Fibroblast of pulmonary artery (primary cell): ENCODE data around the gene MARF1.
"Not testable (repeated sequence)": the region's sequence is repeated elsewhere in the genome, so short reads cannot be mapped to it uniquely, and the experiment has no call there.

Experiments used
- DNase-seq: peaks from one replicate; pipeline ENCODE4 v3.0.0-alpha.2; 2010; ENCODE audit warnings: low read depth
- H3K4me3 ChIP-seq: replicated peaks from 2 replicates; pipeline ENCODE4 v1.5.1; 2011; ENCODE audit warnings: low read depth, mild to moderate bottlenecking, control low read depth, low read length, moderate library complexity
- TF ChIP-seq, protein P1 (sequence below): IDR thresholded peaks from 2 replicates; pipeline ENCODE4 v1.5.1; 2011; ENCODE audit warnings: mild to moderate bottlenecking, control low read depth, low read length, inconsistent platforms; ENCODE audit errors: missing control alignments

MARF1 gene

DNA sequence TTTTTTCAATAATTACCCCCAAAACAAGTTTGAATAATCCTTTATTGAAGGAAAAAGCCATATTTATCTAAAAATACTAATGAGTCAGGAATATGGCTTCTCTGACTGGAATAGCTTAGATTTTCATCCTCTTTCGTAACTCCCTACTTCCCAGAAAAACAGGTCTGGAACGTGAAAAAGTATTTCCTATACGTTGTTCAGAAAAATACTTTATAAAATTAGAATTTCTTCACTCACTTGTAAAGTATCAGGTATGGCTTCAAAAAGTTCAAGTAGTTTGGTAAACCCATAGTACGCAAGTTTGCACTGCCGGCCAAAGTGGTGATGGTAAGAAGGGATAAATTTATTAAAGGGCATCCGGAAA, 33.7 kb downstream of the MARF1 start:
- TF ChIP-seq, protein P1, sequence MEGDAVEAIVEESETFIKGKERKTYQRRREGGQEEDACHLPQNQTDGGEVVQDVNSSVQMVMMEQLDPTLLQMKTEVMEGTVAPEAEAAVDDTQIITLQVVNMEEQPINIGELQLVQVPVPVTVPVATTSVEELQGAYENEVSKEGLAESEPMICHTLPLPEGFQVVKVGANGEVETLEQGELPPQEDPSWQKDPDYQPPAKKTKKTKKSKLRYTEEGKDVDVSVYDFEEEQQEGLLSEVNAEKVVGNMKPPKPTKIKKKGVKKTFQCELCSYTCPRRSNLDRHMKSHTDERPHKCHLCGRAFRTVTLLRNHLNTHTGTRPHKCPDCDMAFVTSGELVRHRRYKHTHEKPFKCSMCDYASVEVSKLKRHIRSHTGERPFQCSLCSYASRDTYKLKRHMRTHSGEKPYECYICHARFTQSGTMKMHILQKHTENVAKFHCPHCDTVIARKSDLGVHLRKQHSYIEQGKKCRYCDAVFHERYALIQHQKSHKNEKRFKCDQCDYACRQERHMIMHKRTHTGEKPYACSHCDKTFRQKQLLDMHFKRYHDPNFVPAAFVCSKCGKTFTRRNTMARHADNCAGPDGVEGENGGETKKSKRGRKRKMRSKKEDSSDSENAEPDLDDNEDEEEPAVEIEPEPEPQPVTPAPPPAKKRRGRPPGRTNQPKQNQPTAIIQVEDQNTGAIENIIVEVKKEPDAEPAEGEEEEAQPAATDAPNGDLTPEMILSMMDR: no peak
- peak; percentile 13 for DNase-seq
- no peak overlapping the region for H3K4me3 ChIP-seq

DNA sequence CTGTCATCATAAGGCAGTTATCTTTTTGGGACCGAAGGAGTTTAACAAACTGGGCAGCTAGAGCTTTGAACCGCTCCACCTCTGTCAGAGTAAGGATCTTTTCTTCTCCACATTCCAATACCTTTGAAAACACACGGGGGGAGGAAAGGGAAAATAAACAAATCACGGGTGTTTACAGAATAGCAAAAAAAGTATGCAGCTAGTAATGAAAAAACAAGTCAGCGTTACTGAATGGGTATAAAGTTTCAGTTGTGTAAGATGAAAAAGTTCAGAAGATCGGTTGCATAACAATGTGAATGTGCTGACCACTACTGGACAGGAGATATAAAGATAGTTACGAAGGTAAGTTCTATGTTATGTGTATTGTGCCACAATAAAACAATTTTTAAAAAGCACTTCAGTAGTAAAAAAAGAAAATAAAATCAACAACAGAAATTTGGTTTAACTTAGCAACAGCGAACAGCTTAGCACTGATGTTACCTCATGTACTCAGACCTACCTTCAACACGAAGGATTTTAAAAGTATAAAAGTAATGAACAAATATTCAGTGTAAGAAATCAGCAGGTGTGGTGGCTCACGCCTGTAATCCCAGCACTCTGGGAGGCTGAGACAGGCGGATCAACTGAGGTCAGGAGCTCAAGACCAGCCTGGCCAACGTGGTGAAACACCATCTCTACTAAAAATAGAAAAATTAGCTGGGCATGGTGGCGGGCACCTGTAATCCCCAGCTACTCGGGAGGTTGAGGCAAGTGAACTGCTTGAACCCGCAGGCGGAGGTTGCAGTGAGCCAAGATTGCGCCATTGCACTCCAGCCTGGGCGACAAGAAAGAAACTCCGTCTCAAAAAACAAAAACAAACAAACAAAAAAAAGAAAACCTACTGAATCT, 34.3 kb downstream of the MARF1 start:
- TF ChIP-seq, protein P1: no peak
- no peak overlapping the region for H3K4me3 ChIP-seq
- DNase-seq: peak; percentile 12

DNA sequence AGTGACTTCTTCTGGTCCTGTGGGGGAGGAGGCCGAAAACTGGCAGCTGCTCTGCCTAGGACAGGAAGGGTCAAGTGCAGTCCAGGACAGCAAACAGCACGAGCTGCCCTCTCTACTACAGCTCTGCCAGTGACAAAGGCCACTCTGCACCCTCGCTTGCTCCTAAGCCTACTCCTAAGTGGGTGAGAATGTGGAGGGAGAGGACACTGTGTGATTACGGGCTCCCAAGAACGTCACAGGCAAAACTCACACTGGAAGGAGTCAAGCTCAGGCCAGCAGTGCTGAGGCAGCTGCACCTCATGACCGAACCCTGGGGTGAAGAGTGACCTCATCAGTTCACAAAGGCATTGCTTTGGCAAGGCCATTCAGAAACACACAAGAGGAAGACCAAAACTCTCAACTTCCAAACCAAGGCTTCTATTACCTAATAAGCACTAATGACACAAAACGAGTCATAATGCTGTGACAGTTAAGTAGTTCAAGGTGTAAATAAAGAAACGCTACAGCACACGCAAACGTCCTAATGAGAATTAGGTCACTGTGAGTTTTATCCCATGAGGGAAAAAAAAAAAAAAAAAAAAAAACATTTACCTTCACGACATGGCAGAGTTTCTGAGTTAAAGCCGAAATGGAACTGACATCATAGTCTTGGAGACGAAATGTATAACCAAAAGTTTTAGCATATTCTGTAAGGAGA, 35.1 kb downstream of the MARF1 start:
- DNase-seq: peak; percentile 39
- TF ChIP-seq, protein P1: no peak
- no peak overlapping the region for H3K4me3 ChIP-seq

DNA sequence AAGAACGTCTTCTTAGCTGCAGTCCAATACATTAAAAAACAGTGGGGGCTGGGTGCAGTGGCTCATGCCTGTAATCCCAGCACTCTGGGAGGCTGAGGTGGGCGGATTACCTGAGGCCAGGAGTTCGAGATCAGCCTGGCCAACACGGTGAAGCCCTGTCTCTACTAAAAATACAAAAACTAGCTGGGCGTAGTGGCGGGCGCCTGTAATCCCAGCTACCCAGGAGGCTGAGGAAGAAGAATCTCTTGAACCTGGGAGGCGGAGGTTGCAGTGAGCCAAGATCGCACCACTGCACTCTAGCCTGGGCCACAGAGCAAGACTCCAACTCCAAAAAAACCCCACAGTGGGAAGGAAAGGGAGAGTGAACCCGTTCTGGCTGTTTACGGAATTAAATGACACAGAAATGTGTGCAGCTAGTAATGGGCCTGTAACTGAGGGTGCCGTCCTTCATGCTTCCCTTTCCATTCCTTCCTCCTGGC, 35.7 kb downstream of the MARF1 start:
- DNase-seq, H3K4me3 ChIP-seq: not testable (repeated sequence)

DNA sequence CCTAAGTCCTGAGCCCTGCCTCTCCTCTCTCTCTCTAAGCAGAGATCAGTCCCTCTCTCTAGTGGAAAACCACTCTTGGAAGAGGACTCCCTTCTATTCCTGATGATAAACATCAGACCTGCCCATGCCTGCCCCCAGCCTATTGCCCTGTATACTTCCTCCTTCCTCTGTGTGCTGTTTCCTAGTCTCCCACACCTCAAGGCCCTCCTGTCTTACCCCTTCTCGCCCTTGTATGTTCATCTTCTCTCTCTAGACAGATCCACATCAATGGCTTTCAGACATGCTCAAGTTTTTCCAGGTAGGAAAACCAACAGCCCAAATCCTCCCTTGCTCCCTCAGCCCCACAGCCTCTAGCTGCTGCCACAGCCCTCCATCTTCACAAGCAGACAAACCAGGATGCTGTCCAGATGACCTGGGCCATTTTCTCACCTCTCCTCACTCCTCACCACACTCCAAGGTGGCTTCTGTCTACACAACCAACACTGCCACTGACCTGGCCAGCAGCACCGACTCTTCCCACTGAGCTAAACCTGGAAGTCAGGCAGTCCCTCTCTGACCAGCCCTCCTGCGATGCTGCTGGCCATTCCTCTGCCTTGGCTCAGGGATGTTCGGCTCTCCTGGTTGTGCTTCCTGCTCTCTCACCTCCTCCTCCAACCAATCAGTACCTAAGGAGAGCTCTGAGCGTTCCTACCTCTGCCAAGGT, 36.3 kb downstream of the MARF1 start:
- TF ChIP-seq, protein P1: no peak
- H3K4me3 ChIP-seq: no peak overlapping the region
- DNase-seq: no peak

DNA sequence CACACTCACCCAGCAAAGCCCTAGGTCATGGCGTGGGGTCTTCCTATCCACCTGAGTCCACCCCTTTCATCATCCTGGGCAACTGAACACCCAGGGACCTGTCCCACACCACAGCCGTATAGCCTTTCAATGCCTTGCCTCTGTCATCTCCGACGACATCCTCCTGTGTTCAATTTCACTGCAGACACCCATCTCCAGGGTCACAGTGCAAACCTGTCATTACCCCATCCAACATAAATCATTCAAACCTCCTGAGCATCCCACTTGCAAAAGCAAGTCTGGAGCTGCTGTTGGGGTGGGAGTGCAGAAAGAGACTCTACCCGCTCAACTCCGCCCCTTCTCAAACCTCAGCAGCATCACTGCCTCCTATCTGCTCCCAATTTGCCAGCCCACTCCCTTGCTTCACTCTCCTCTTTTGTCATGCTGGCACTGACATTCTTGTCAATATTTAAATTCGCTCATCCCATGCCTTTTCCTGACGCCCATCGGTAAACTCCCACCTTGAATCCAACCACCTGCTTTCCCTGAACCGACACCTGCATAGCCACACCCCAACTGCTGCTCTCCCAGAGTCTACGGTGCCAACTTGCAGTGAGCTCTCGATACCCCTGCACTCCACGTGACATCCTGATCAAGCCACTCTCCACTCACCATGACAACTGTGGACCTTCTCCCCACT, 37.0 kb downstream of the MARF1 start:
- TF ChIP-seq, protein P1: no peak
- H3K4me3 ChIP-seq: no peak overlapping the region
- DNase-seq: no peak
